ENCODE results near the gene OSBPL2.

OSBPL2 gene

DNA sequence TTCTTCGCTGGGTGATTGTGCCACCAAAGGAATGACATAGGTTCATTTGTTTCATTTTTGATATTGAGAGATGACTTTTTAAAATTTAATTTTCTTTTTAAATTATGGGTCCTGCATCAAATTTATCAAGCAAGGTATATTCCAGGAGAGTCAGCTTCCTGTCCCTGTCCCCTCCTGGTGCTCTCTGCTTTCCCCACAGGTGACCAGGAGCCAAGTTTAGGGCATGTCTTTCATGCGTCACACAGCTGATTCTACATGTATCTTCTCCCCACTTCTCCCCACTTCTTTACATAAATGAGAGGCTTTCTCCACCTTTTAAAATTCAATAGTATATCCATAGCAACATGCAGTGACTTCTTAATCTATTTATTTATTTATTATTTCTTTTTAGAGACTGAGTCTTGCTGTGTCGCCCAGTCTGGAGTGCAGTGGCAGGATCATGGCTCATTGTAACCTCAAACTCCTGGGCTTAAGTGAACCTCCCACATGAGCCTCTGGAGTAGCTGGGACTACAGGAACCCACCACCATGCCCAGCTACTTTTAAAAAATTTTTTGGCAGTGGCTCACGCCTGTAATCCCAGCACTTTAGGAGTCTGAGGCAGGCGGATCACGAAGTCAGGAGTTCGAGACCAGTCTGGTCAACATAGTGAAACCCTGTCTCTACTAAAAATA lies 30.0 kb downstream of the OSBPL2 start:
- DNase-seq (ENCODE audit: insufficient read length, low spot score) = no peak
- TF ChIP-seq CTCF (IDR thresholded peaks at IDR 0.05; ENCODE audit: insufficient read depth, missing control alignments) = no peak
- no peak for FAIRE-seq

GRCh38 chr20:62269378-62269777 lies 31.1 kb downstream of the OSBPL2 start:
- DNase-seq (ENCODE audit: insufficient read length, low spot score) (no peak), FAIRE-seq (no peak)
- TF ChIP-seq CTCF (IDR thresholded peaks at IDR 0.05; ENCODE audit: insufficient read depth, missing control alignments) = no peak

GRCh38 chr20:62269871-62270270 lies 31.6 kb downstream of the OSBPL2 start:
- no peak for DNase-seq (ENCODE audit: insufficient read length, low spot score)
- TF ChIP-seq CTCF (IDR thresholded peaks at IDR 0.05; ENCODE audit: insufficient read depth, missing control alignments) = no peak
- FAIRE-seq = no peak

GRCh38 chr20:62272200-62272599 lies 33.9 kb downstream of the OSBPL2 start:
- no peak for DNase-seq (ENCODE audit: insufficient read length, low spot score)
- FAIRE-seq = no peak
- no peak for TF ChIP-seq CTCF (IDR thresholded peaks at IDR 0.05; ENCODE audit: insufficient read depth, missing control alignments)

DNA sequence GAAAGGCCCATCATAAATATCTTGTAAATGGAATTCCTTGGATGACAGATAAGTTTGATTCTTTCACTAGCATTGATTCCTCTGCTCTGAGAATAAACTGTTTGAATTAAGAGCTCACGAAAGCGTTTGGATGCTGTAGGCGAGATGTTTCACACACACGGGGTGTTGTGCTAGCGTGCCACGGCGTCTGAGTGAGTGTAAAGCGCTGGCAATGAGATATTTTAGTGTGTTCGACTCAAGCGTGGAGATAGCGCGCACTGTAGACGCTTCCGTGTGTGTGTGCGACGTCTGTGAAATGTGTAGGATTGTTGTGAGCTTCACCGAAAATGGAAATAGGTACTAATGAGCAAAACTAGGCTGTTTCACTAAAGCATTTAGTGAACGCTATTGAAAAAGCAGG lies 35.1 kb downstream of the OSBPL2 start:
- no peak for TF ChIP-seq CTCF (IDR thresholded peaks at IDR 0.05; ENCODE audit: insufficient read depth, missing control alignments)
- DNase-seq (ENCODE audit: insufficient read length, low spot score) (no peak), FAIRE-seq (no peak)

DNA sequence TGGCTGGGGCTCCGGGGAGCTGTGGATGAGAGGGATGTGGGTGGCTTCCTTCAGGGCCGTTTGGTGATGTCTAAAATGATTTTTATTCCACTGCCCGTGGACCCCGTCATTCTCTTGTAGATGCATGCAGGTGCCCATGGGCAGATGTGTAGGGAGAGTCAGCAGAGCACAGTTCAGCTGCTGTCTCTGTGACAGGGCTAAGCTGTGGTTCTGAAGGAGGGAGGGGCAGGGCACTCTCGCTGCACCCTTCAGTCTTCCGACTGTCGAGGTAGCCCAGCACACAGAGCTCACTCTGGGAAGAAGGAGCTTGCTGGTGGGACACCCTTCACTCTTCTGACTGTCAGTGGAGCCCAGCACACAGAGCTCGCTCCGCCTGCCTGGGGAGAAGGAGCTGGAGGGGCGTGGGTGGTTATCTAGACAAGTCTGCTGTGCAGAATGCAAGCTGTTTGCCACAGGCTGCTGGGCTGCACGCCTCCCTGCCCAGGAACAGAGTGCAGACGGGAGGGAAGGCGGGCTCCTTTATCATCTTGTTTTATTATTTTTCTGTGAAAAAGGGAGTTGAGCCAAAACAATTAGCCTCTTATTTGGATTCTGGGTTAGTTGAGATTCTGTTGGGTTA lies 36.1 kb downstream of the OSBPL2 start:
- DNase-seq (ENCODE audit: insufficient read length, low spot score) = no peak
- FAIRE-seq = no peak
- TF ChIP-seq CTCF (IDR thresholded peaks at IDR 0.05; ENCODE audit: insufficient read depth, missing control alignments) = no peak

DNA sequence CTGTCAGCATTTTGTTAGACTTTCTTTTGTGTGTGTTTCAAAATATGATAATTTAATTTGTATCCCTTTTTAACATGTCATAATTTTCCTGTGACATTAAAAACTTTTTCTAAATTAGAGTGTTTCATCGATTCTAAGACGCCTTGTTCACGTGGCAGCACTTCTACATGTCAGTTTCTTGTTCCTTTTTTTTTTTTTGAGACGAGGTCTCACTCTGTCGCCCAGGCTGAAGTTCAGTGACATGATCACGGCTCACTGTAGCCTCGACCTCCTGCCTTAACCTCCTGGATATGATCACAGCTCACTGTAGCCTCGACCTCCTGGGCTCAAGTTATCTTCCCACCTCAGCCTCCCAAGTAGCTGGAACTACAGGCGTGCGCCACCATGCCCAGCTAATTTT lies 36.9 kb downstream of the OSBPL2 start:
- FAIRE-seq (no peak), DNase-seq (ENCODE audit: insufficient read length, low spot score) (no peak)
- no peak for TF ChIP-seq CTCF (IDR thresholded peaks at IDR 0.05; ENCODE audit: insufficient read depth, missing control alignments)
